IMR-90 (cell line): ENCODE results near the gene CIT. TPM values are rescaled to one million over a fixed set of nuclear protein-coding genes. Genes with fewer than 3 reads are reported as not detected.

Source experiments
- ATAC-seq: fragments of 200-7000 bp; cut with Tn5 transposase; 2 replicates; pipeline ENCODE4 v1.9.1; 2020; ENCODE audit warnings: low read depth, mild to moderate bottlenecking, moderate library complexity
- BruUV-seq: library from RNA; stranded (reverse); fragments of 400-500 nt; replicated peaks from 2 replicates; lab custom pipeline; 2021; lab: Mats Ljungman, UMichigan
- CTCF ChIA-PET: fragments of 300-600 bp; formaldehyde crosslinking; extraction: SDS; loops from one replicate; lab custom pipeline; 2021; ENCODE audit warnings: antibody characterized with exemption; lab: Yijun Ruan, JAX
- POLR2A ChIA-PET: fragments of 300-600 bp; sonication (Branson Sonifier 250); formaldehyde crosslinking; loops from one replicate; lab custom pipeline; 2022; ENCODE audit warnings: antibody characterized with exemption; ENCODE audit not compliant: unreplicated experiment; lab: Charles Lee
- DNase-seq: peaks from one replicate; pipeline ENCODE4 v3.0.0; 2013
- H2AFZ ChIP-seq: replicated peaks from 2 replicates; pipeline ENCODE3; 2013; ENCODE audit warnings: low read length, mild to moderate bottlenecking; ENCODE audit not compliant: poor library complexity
- H2AK5ac ChIP-seq: 2 replicates; pipeline ENCODE4 v1.6.1; 2013; ENCODE audit warnings: low read depth, low read length, inconsistent platforms
- H2AK9ac ChIP-seq: replicated peaks from 2 replicates; pipeline ENCODE3; 2013; ENCODE audit warnings: mild to moderate bottlenecking, low read depth, low read length, moderate library complexity; ENCODE audit not compliant: poor library complexity
- H2BK120ac ChIP-seq: 2 replicates; pipeline ENCODE4 v1.6.1; 2013; ENCODE audit warnings: low read depth, low read length, inconsistent platforms
- H2BK15ac ChIP-seq: 3 replicates; pipeline ENCODE4 v1.6.1; 2013; ENCODE audit warnings: low read depth, low read length, inconsistent platforms
- H2BK20ac ChIP-seq: 2 replicates; pipeline ENCODE4 v1.6.1; 2013; ENCODE audit warnings: low read depth, mild to moderate bottlenecking, inconsistent platforms, low read length, moderate library complexity
- H2BK5ac ChIP-seq: 2 replicates; pipeline ENCODE4 v1.6.1; 2013; ENCODE audit warnings: mild to moderate bottlenecking, low read depth, low read length, inconsistent platforms; ENCODE audit not compliant: poor library complexity, severe bottlenecking
- H3K14ac ChIP-seq: replicated peaks from 2 replicates; pipeline ENCODE4 v1.6.1; 2013; ENCODE audit warnings: low read depth, low read length, inconsistent platforms
- H3K18ac ChIP-seq: 2 replicates; pipeline ENCODE4 v1.6.1; 2013; ENCODE audit warnings: low read depth, low read length, control low read depth
- H3K23ac ChIP-seq: 2 replicates; pipeline ENCODE4 v1.6.1; 2013; ENCODE audit warnings: low read depth, low read length, inconsistent platforms
- H3K27ac ChIP-seq: 2 replicates; pipeline ENCODE4 v1.5.1; 2013; ENCODE audit warnings: mild to moderate bottlenecking, control low read depth, low read length; ENCODE audit not compliant: insufficient read depth
- H3K27me3 ChIP-seq: 2 replicates; pipeline ENCODE4 v1.6.1; 2013; ENCODE audit warnings: low read length; ENCODE audit not compliant: control insufficient read depth, insufficient read depth
- H3K36me3 ChIP-seq: 2 replicates; pipeline ENCODE4 v1.6.1; 2013; ENCODE audit warnings: low read length, mixed read lengths; ENCODE audit not compliant: control insufficient read depth, insufficient read depth
- H3K4ac ChIP-seq: 2 replicates; pipeline ENCODE4 v1.6.1; 2013; ENCODE audit warnings: low read depth, low read length, inconsistent platforms
- H3K4me1 ChIP-seq: 2 replicates; pipeline ENCODE4 v1.6.1; 2013; ENCODE audit warnings: low read length, mixed read lengths; ENCODE audit not compliant: control insufficient read depth, insufficient read depth
- H3K4me2 ChIP-seq: 2 replicates; pipeline ENCODE4 v1.6.1; 2013; ENCODE audit warnings: low read depth, mild to moderate bottlenecking, control low read depth, low read length, moderate library complexity
- H3K4me3 ChIP-seq: 2 replicates; pipeline ENCODE4 v1.5.1; 2013; ENCODE audit warnings: low read depth, mild to moderate bottlenecking, control low read depth, low read length, moderate library complexity; ENCODE audit not compliant: insufficient read depth
- H3K56ac ChIP-seq: 2 replicates; pipeline ENCODE4 v1.6.1; 2013; ENCODE audit warnings: low read length, inconsistent platforms; ENCODE audit not compliant: insufficient read depth; ENCODE audit errors: extremely low read depth
- H3K79me1 ChIP-seq, 2 experiments: 2 replicates each; pipeline ENCODE4 v1.6.1; 2013; ENCODE audit warnings: low read length in 2 of 2, inconsistent platforms in 1 of 2, low read depth in 1 of 2
- H3K9ac ChIP-seq: 2 replicates; pipeline ENCODE4 v1.6.1; 2013; ENCODE audit warnings: low read depth, low read length, control low read depth
- H3K9me1 ChIP-seq: 2 replicates; pipeline ENCODE4 v1.6.1; 2013; ENCODE audit warnings: low read length, inconsistent platforms; ENCODE audit not compliant: insufficient read depth
- H3K9me3 ChIP-seq: 2 replicates; pipeline ENCODE4 v1.6.1; 2013; ENCODE audit warnings: low read length; ENCODE audit not compliant: control insufficient read depth, insufficient read depth
- H4K20me1 ChIP-seq: 2 replicates; pipeline ENCODE4 v1.6.1; 2013; ENCODE audit warnings: low read length, inconsistent platforms; ENCODE audit not compliant: insufficient read depth
- H4K5ac ChIP-seq: 2 replicates; pipeline ENCODE4 v1.6.1; 2013; ENCODE audit warnings: mild to moderate bottlenecking, low read depth, low read length, control low read depth
- H4K8ac ChIP-seq, 2 experiments: 2 replicates each; pipeline ENCODE4 v1.6.1; 2013; ENCODE audit warnings: low read depth in 2 of 2, low read length in 2 of 2, control low read depth in 1 of 2, inconsistent platforms in 1 of 2
- H4K91ac ChIP-seq: 2 replicates; pipeline ENCODE4 v1.6.1; 2013; ENCODE audit warnings: low read depth, low read length, inconsistent platforms; ENCODE audit not compliant: insufficient read depth
- BHLHE40 ChIP-seq: fragments of 150-350 bp; IDR thresholded peaks from 2 replicates; pipeline ENCODE4 v1.6.1; 2016; ENCODE audit warnings: mild to moderate bottlenecking, low read depth, low read length
- CEBPB ChIP-seq: IDR thresholded peaks from 2 replicates; pipeline ENCODE4 v1.6.1; 2012; ENCODE audit warnings: low read depth, low read length, improper control_type of control experiment
- CHD1 ChIP-seq: IDR thresholded peaks from 2 replicates; pipeline ENCODE4 v1.6.1; 2012; ENCODE audit warnings: low read depth, low read length, improper control_type of control experiment
- FOS ChIP-seq: fragments of 150-350 bp; IDR thresholded peaks from 2 replicates; pipeline ENCODE4 v1.6.1; 2016; ENCODE audit warnings: low read depth, low read length
- MAFK ChIP-seq: IDR thresholded peaks from 2 replicates; pipeline ENCODE4 v1.6.1; 2012; ENCODE audit warnings: low read depth, low read length, improper control_type of control experiment
- MAZ ChIP-seq: IDR thresholded peaks from 2 replicates; pipeline ENCODE4 v1.6.1; 2012; ENCODE audit warnings: low read depth, mild to moderate bottlenecking, low read length, improper control_type of control experiment, moderate library complexity, borderline replicate concordance
- MXI1 ChIP-seq: IDR thresholded peaks from 2 replicates; pipeline ENCODE4 v1.6.1; 2012; ENCODE audit warnings: low read depth, mild to moderate bottlenecking, low read length, moderate library complexity, borderline replicate concordance
- NFE2L2 ChIP-seq: fragments of 150-350 bp; IDR thresholded peaks from 2 replicates; pipeline ENCODE4 v1.6.1; 2016; ENCODE audit warnings: low read depth, mild to moderate bottlenecking, low read length
- POLR2A ChIP-seq: IDR thresholded peaks from 2 replicates; pipeline ENCODE4 v1.6.1; 2012; ENCODE audit warnings: mild to moderate bottlenecking, low read depth, low read length
- RAD21 ChIP-seq: IDR thresholded peaks from 2 replicates; pipeline ENCODE4 v1.6.1; 2012; ENCODE audit warnings: low read length, improper control_type of control experiment
- RCOR1 ChIP-seq: IDR thresholded peaks from 2 replicates; pipeline ENCODE4 v1.6.1; 2012; ENCODE audit warnings: mild to moderate bottlenecking, low read length, improper control_type of control experiment; ENCODE audit not compliant: insufficient replicate concordance
- RFX5 ChIP-seq: IDR thresholded peaks from 2 replicates; pipeline ENCODE4 v1.8.0; 2012; ENCODE audit warnings: low read depth, mild to moderate bottlenecking, low read length, moderate library complexity
- SMC3 ChIP-seq: fragments of 150-350 bp; IDR thresholded peaks from 2 replicates; pipeline ENCODE4 v1.6.1; 2016; ENCODE audit warnings: low read depth, mild to moderate bottlenecking, antibody characterized with exemption, low read length, moderate library complexity
- WGBS, 2 experiments: methylation state at CpG; one replicate each; pipeline versions ENCODE4 v1.1.5 to v1.1.7; 2013; ENCODE audit warnings: missing lambda C conversion rate in 2 of 2; ENCODE audit not compliant: insufficient read length in 1 of 2; ENCODE audit errors: extremely low coverage in 2 of 2; 5-methylcytosine and 5-hydroxymethylcytosine counted together
- dilution Hi-C: fragments of 300-500 bp; cut with HindIII; formaldehyde crosslinking; loops from one replicate; pipeline ENCODE4 v1.14.3; 2018; ENCODE audit warnings: low sequenced_read_pairs; ENCODE audit not compliant: unreplicated experiment
- in situ Hi-C: fragments of 300-500 bp; cut with MboI; formaldehyde crosslinking; loops from 3 replicates; pipeline ENCODE4 v1.14.3; 2019; ENCODE audit warnings: low sequenced_read_pairs, inconsistent platforms, mixed read lengths
- intact Hi-C: fragments of 100-400 bp; cut with micrococcal nuclease; formaldehyde crosslinking; loops from 2 replicates; pipeline ENCODE4 v1.10.0; 2022
- polyA plus RNA-seq, 3 experiments: library from polyadenylated mRNA; depleted of rRNA; stranded (reverse); fragments of >200 nt; gene quantifications; 2 replicates each; pipeline ENCODE4 v1.2.3, GENCODE V29; 2012; ENCODE audit warnings: low replicate concordance in 1 of 3
- total RNA-seq: library from RNA; depleted of rRNA; stranded (reverse); fragments of >200 nt; gene quantifications from 2 replicates; pipeline ENCODE4 v1.2.3, GENCODE V29; 2012
- TF ChIP-seq, protein P1 (sequence below): fragments of 150-350 bp; IDR thresholded peaks from 2 replicates; pipeline ENCODE4 v1.6.1; 2017; ENCODE audit warnings: mild to moderate bottlenecking, antibody characterized with exemption, low read length, low read depth
- TF ChIP-seq, protein P2 (sequence below): fragments of 150-350 bp; IDR thresholded peaks from 2 replicates; pipeline ENCODE4 v1.6.1; 2016; ENCODE audit warnings: low read depth, mild to moderate bottlenecking, low read length, moderate library complexity, borderline replicate concordance
- TF ChIP-seq, protein P3 (sequence below): conservative IDR thresholded peaks from 2 replicates; pipeline ENCODE4 v1.5.1; 2012; ENCODE audit warnings: mild to moderate bottlenecking, low read depth, low read length, improper control_type of control experiment

The CIT gene
- total and polyA plus RNA-seq, 2 of the 4 experiments (the other 2 are of a cell fraction) = 13.1 to 21.0 TPM

DNA sequence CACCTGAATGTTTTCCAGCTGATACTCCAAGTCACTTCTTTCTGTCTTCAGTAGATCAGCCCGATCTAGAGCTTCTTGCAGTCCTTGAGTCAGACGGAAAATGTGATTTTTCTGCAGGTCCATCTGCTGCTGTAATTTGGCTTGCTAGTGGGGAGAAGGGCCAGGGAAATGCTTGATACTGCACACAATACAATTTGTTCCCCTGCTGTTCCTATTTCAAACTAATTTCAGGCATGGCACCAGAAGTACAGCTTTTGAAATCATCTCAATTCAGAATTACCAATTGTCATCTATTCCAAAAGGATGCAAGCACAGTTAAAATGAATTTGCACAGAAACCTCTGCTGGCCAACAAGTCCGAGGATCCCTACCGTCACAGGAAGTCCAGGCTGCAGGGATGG is 155.8 kb downstream of the CIT start:
- CTCF ChIA-PET = interaction anchor here (1.1 kb wide), 1 partner anchor 59 kb away, joined by 3 read pairs; no protein-coding TSS in a partner anchor
- no peak overlapping the region for H3K23ac ChIP-seq
- no peak overlapping the region for H4K8ac ChIP-seq
- no peak overlapping the region for H2BK20ac ChIP-seq
- no peak overlapping the region for H2BK120ac ChIP-seq
- H3K4ac ChIP-seq = no peak overlapping the region
- no peaks in the 10 kb centered on the region for H3K79me1 ChIP-seq
- POLR2A ChIA-PET = no interaction called here
- DNase-seq = no peak
- BruUV-seq = no TSS peak
- no peak overlapping the region for H3K4me3 ChIP-seq
- H4K91ac ChIP-seq = no peak overlapping the region
- WGBS, 2 experiments = no CpG with 5 or more reads among the region's 4 CpGs
- no peak overlapping the region for H3K18ac ChIP-seq
- no peak overlapping the region for H3K14ac ChIP-seq
- in situ Hi-C loops = no loop called here
- H4K5ac ChIP-seq = no peak overlapping the region
- ATAC-seq = no peak
- H2AK9ac ChIP-seq = no peak overlapping the region
- H3K27me3 ChIP-seq = no peaks in the 10 kb centered on the region
- dilution Hi-C loops = no loop called here
- H4K20me1 ChIP-seq = no peaks in the 10 kb centered on the region
- H3K4me1 ChIP-seq = peaks cover 3% of the 10 kb centered on the region
- H3K9ac ChIP-seq = no peak overlapping the region
- no peak overlapping the region for H3K27ac ChIP-seq
- H3K4me2 ChIP-seq = no peak overlapping the region
- no peaks in the 10 kb centered on the region; the same call in 1 of the 2 replicates for H3K9me1 ChIP-seq
- no peak overlapping the region for H2BK15ac ChIP-seq
- TF ChIP-seq CHD1 = no peak
- TF ChIP-seq, protein P1, sequence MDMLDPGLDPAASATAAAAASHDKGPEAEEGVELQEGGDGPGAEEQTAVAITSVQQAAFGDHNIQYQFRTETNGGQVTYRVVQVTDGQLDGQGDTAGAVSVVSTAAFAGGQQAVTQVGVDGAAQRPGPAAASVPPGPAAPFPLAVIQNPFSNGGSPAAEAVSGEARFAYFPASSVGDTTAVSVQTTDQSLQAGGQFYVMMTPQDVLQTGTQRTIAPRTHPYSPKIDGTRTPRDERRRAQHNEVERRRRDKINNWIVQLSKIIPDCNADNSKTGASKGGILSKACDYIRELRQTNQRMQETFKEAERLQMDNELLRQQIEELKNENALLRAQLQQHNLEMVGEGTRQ = no peak
- no peak for TF ChIP-seq RFX5
- TF ChIP-seq POLR2A = no peak
- no peak for TF ChIP-seq FOS
- no peak for TF ChIP-seq MXI1
- TF ChIP-seq MAZ = no peak
- TF ChIP-seq, protein P2, sequence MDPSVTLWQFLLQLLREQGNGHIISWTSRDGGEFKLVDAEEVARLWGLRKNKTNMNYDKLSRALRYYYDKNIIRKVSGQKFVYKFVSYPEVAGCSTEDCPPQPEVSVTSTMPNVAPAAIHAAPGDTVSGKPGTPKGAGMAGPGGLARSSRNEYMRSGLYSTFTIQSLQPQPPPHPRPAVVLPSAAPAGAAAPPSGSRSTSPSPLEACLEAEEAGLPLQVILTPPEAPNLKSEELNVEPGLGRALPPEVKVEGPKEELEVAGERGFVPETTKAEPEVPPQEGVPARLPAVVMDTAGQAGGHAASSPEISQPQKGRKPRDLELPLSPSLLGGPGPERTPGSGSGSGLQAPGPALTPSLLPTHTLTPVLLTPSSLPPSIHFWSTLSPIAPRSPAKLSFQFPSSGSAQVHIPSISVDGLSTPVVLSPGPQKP = no peak
- no peak for TF ChIP-seq RCOR1
- TF ChIP-seq, protein P3, sequence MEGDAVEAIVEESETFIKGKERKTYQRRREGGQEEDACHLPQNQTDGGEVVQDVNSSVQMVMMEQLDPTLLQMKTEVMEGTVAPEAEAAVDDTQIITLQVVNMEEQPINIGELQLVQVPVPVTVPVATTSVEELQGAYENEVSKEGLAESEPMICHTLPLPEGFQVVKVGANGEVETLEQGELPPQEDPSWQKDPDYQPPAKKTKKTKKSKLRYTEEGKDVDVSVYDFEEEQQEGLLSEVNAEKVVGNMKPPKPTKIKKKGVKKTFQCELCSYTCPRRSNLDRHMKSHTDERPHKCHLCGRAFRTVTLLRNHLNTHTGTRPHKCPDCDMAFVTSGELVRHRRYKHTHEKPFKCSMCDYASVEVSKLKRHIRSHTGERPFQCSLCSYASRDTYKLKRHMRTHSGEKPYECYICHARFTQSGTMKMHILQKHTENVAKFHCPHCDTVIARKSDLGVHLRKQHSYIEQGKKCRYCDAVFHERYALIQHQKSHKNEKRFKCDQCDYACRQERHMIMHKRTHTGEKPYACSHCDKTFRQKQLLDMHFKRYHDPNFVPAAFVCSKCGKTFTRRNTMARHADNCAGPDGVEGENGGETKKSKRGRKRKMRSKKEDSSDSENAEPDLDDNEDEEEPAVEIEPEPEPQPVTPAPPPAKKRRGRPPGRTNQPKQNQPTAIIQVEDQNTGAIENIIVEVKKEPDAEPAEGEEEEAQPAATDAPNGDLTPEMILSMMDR = no peak
- TF ChIP-seq CEBPB = no peak
- no peak for TF ChIP-seq MAFK
- no peak for TF ChIP-seq BHLHE40
- TF ChIP-seq RAD21 = no peak
- no peak for TF ChIP-seq NFE2L2
- no peak for TF ChIP-seq SMC3
- H3K9me3 ChIP-seq = no peaks in the 10 kb centered on the region
- intact Hi-C loops = no loop called here
- peaks cover 2% of the 10 kb centered on the region; the same call in 1 of the 2 replicates for H3K36me3 ChIP-seq
- no peak overlapping the region for H2AFZ ChIP-seq
- no peak overlapping the region for H3K56ac ChIP-seq
- no peak overlapping the region for H2BK5ac ChIP-seq
- no peak overlapping the region for H2AK5ac ChIP-seq
